SK-N-SH treated with all-trans-retinoic acid at 6 μM for 48 hours (cell line): ENCODE results near the gene THRB.

ENCODE experiments used
- OSR1 ChIP-seq: fragments of 250-450 bp; sonication (Bioruptor Pico); IDR thresholded peaks from 2 replicates; pipeline ENCODE4 v1.8.0; 2022; ENCODE audit warnings: moderate library complexity, mild to moderate bottlenecking, inconsistent platforms
- PATZ1 ChIP-seq: fragments of 250-450 bp; sonication (Bioruptor Pico); IDR thresholded peaks from 2 replicates; pipeline ENCODE4 v1.8.0; 2020; ENCODE audit warnings: mild to moderate bottlenecking, moderate library complexity, borderline replicate concordance
- POU6F1 ChIP-seq: fragments of 250-450 bp; sonication (Bioruptor Pico); IDR thresholded peaks from 2 replicates; pipeline ENCODE4 v1.8.0; 2021; ENCODE audit warnings: low read depth, mild to moderate bottlenecking, moderate library complexity, borderline replicate concordance
- PPARA ChIP-seq: fragments of 250-450 bp; sonication (Bioruptor Pico); IDR thresholded peaks from 2 replicates; pipeline ENCODE4 v1.5.0; 2020; ENCODE audit warnings: mild to moderate bottlenecking, borderline replicate concordance
- SNAI2 ChIP-seq: fragments of 250-450 bp; sonication (Bioruptor Pico); IDR thresholded peaks from 2 replicates; pipeline ENCODE4 v1.5.0; 2020; ENCODE audit warnings: mild to moderate bottlenecking, moderate library complexity
- ZNF565 ChIP-seq: fragments of 450-650 bp; formaldehyde crosslinking; conservative IDR thresholded peaks from 2 replicates; pipeline ENCODE4 v1.5.0; 2020; ENCODE audit warnings: low read depth, mild to moderate bottlenecking, moderate library complexity
- ZNF70 ChIP-seq: fragments of 450-650 bp; formaldehyde crosslinking; IDR thresholded peaks from 2 replicates; pipeline ENCODE4 v1.5.0; 2020; ENCODE audit warnings: mild to moderate bottlenecking, moderate library complexity

- TF ChIP-seq PATZ1 (CRISPR knock-in tag): no peak
- TF ChIP-seq OSR1: no peak
- TF ChIP-seq ZNF565 (CRISPR knock-in tag): no peak
- TF ChIP-seq SNAI2 (CRISPR knock-in tag): no peak
- no peak for TF ChIP-seq POU6F1
- no peak for TF ChIP-seq PPARA (CRISPR knock-in tag)
- no peak for TF ChIP-seq ZNF70 (CRISPR knock-in tag)
These were observed 53.7 kb downstream of the THRB start for GRCh38 chr3:24440760-24441464.
